HG02840 (cell line): Measurements from ENCODE around the gene RELCH.

Source experiments
- ATAC-seq: cut with Tn5 transposase; IDR thresholded peaks from one replicate; pipeline ENCODE4 v1.9.1; 2021; ENCODE audit warnings: mild to moderate bottlenecking, moderate library complexity, moderate number of reproducible peaks; ENCODE audit not compliant: unreplicated experiment, low FRiP score

Gene RELCH

GRCh38 chr18:62186499-62186773 is 619 bp upstream of the RELCH start:
- ATAC-seq: no peak

- peak; percentile 0 for ATAC-seq
Observed at GRCh38 chr18:62187543-62188510, 772 bp downstream of the RELCH start.

- no peak for ATAC-seq
Observed at GRCh38 chr18:62189208-62189607, 2.2 kb downstream of the RELCH start.

- ATAC-seq: no peak
Observed at GRCh38 chr18:62196079-62196478, 9.0 kb downstream of the RELCH start.

- ATAC-seq: no peak
Observed at GRCh38 chr18:62196980-62197379, 9.9 kb downstream of the RELCH start.

- ATAC-seq: no peak
Observed at GRCh38 chr18:62198259-62198658, 11.2 kb downstream of the RELCH start.

- no peak for ATAC-seq
Observed at GRCh38 chr18:62199629-62200028, 12.6 kb downstream of the RELCH start.

GRCh38 chr18:62200121-62200914 is 13.3 kb downstream of the RELCH start:
- no peak for ATAC-seq

- no peak for ATAC-seq
Observed at GRCh38 chr18:62201870-62202269, 14.8 kb downstream of the RELCH start.

GRCh38 chr18:62205824-62206223 is 18.8 kb downstream of the RELCH start:
- no peak for ATAC-seq

- no peak for ATAC-seq
Observed at GRCh38 chr18:62206593-62206992, 19.5 kb downstream of the RELCH start.

- no peak for ATAC-seq
Observed at GRCh38 chr18:62209046-62209445, 22.0 kb downstream of the RELCH start.

- no peak for ATAC-seq
Observed at GRCh38 chr18:62210138-62210537, 23.1 kb downstream of the RELCH start.

GRCh38 chr18:62211325-62211828 is 24.3 kb downstream of the RELCH start:
- ATAC-seq: no peak

- ATAC-seq: no peak
Observed at GRCh38 chr18:62214790-62215189, 27.7 kb downstream of the RELCH start.

- no peak for ATAC-seq
Observed at GRCh38 chr18:62224229-62224628, 37.2 kb downstream of the RELCH start.

GRCh38 chr18:62226047-62226446 is 39.0 kb downstream of the RELCH start:
- ATAC-seq: no peak

GRCh38 chr18:62236252-62236651 is 49.2 kb downstream of the RELCH start:
- no peak for ATAC-seq

- no peak for ATAC-seq
Observed at GRCh38 chr18:62239475-62239874, 52.4 kb downstream of the RELCH start.

- no peak for ATAC-seq
Observed at GRCh38 chr18:62242955-62243354, 55.9 kb downstream of the RELCH start.

GRCh38 chr18:62245177-62245576 is 58.1 kb downstream of the RELCH start:
- no peak for ATAC-seq
